Esophagus squamous epithelium (tissue), 4 donors: ENCODE measurements around the gene FTSJ1.

ENCODE experiments used
- CTCF ChIP-seq, 6 experiments: fragments of 450-650 bp in 4 of 6; fragments of 200-600 bp in 2 of 6; sonication (generic) in 2 of 6; IDR thresholded peaks; one replicate each; pipeline ENCODE4 v1.5.1; 2016 to 2019; ENCODE audit warnings: antibody characterized with exemption in 6 of 6, mild to moderate bottlenecking in 4 of 6, moderate library complexity in 4 of 6
- POLR2A ChIP-seq, 4 donors: fragments of 450-650 bp; IDR thresholded peaks; one replicate each; pipeline ENCODE4 v1.6.1; 2017; ENCODE audit warnings: antibody characterized with exemption in 4 of 4, mild to moderate bottlenecking in 4 of 4, moderate library complexity in 3 of 4

- no peak for TF ChIP-seq CTCF (IDR thresholded peaks at IDR 0.05)
- no peak for TF ChIP-seq POLR2A (IDR thresholded peaks at IDR 0.05)
Observed at GRCh38 chrX:48470833-48471118, 5.2 kb upstream of the FTSJ1 start.
